IMR-90 (cell line): ENCODE data around the gene NPAS3. TPM values are rescaled to one million over a fixed set of nuclear protein-coding genes. Genes with fewer than 3 reads are reported as not detected.

ENCODE experiments used
- ATAC-seq: fragments of 200-7000 bp; cut with Tn5 transposase; 2 replicates; pipeline ENCODE4 v1.9.1; 2020; ENCODE audit warnings: low read depth, mild to moderate bottlenecking, moderate library complexity
- BruUV-seq: library from RNA; stranded (reverse); fragments of 400-500 nt; replicated peaks from 2 replicates; lab custom pipeline; 2021; lab: Mats Ljungman, UMichigan
- CTCF ChIA-PET: fragments of 300-600 bp; formaldehyde crosslinking; extraction: SDS; loops from one replicate; lab custom pipeline; 2021; ENCODE audit warnings: antibody characterized with exemption; lab: Yijun Ruan, JAX
- POLR2A ChIA-PET: fragments of 300-600 bp; sonication (Branson Sonifier 250); formaldehyde crosslinking; loops from one replicate; lab custom pipeline; 2022; ENCODE audit warnings: antibody characterized with exemption; ENCODE audit not compliant: unreplicated experiment; lab: Charles Lee
- DNase-seq: peaks from one replicate; pipeline ENCODE4 v3.0.0; 2013
- H2AFZ ChIP-seq: replicated peaks from 2 replicates; pipeline ENCODE3; 2013; ENCODE audit warnings: low read length, mild to moderate bottlenecking; ENCODE audit not compliant: poor library complexity
- H2AK5ac ChIP-seq: 2 replicates; pipeline ENCODE4 v1.6.1; 2013; ENCODE audit warnings: low read depth, low read length, inconsistent platforms
- H2AK9ac ChIP-seq: replicated peaks from 2 replicates; pipeline ENCODE3; 2013; ENCODE audit warnings: mild to moderate bottlenecking, low read depth, low read length, moderate library complexity; ENCODE audit not compliant: poor library complexity
- H2BK120ac ChIP-seq: 2 replicates; pipeline ENCODE4 v1.6.1; 2013; ENCODE audit warnings: low read depth, low read length, inconsistent platforms
- H2BK15ac ChIP-seq: 3 replicates; pipeline ENCODE4 v1.6.1; 2013; ENCODE audit warnings: low read depth, low read length, inconsistent platforms
- H2BK20ac ChIP-seq: 2 replicates; pipeline ENCODE4 v1.6.1; 2013; ENCODE audit warnings: low read depth, mild to moderate bottlenecking, inconsistent platforms, low read length, moderate library complexity
- H2BK5ac ChIP-seq: 2 replicates; pipeline ENCODE4 v1.6.1; 2013; ENCODE audit warnings: mild to moderate bottlenecking, low read depth, low read length, inconsistent platforms; ENCODE audit not compliant: poor library complexity, severe bottlenecking
- H3K14ac ChIP-seq: replicated peaks from 2 replicates; pipeline ENCODE4 v1.6.1; 2013; ENCODE audit warnings: low read depth, low read length, inconsistent platforms
- H3K18ac ChIP-seq: 2 replicates; pipeline ENCODE4 v1.6.1; 2013; ENCODE audit warnings: low read depth, low read length, control low read depth
- H3K23ac ChIP-seq: 2 replicates; pipeline ENCODE4 v1.6.1; 2013; ENCODE audit warnings: low read depth, low read length, inconsistent platforms
- H3K27ac ChIP-seq: 2 replicates; pipeline ENCODE4 v1.5.1; 2013; ENCODE audit warnings: mild to moderate bottlenecking, control low read depth, low read length; ENCODE audit not compliant: insufficient read depth
- H3K27me3 ChIP-seq: 2 replicates; pipeline ENCODE4 v1.6.1; 2013; ENCODE audit warnings: low read length; ENCODE audit not compliant: control insufficient read depth, insufficient read depth
- H3K36me3 ChIP-seq: 2 replicates; pipeline ENCODE4 v1.6.1; 2013; ENCODE audit warnings: low read length, mixed read lengths; ENCODE audit not compliant: control insufficient read depth, insufficient read depth
- H3K4ac ChIP-seq: 2 replicates; pipeline ENCODE4 v1.6.1; 2013; ENCODE audit warnings: low read depth, low read length, inconsistent platforms
- H3K4me1 ChIP-seq: 2 replicates; pipeline ENCODE4 v1.6.1; 2013; ENCODE audit warnings: low read length, mixed read lengths; ENCODE audit not compliant: control insufficient read depth, insufficient read depth
- H3K4me2 ChIP-seq: 2 replicates; pipeline ENCODE4 v1.6.1; 2013; ENCODE audit warnings: low read depth, mild to moderate bottlenecking, control low read depth, low read length, moderate library complexity
- H3K4me3 ChIP-seq: 2 replicates; pipeline ENCODE4 v1.5.1; 2013; ENCODE audit warnings: low read depth, mild to moderate bottlenecking, control low read depth, low read length, moderate library complexity; ENCODE audit not compliant: insufficient read depth
- H3K56ac ChIP-seq: 2 replicates; pipeline ENCODE4 v1.6.1; 2013; ENCODE audit warnings: low read length, inconsistent platforms; ENCODE audit not compliant: insufficient read depth; ENCODE audit errors: extremely low read depth
- H3K79me1 ChIP-seq, 2 experiments: 2 replicates each; pipeline ENCODE4 v1.6.1; 2013; ENCODE audit warnings: low read length in 2 of 2, inconsistent platforms in 1 of 2, low read depth in 1 of 2
- H3K9ac ChIP-seq: 2 replicates; pipeline ENCODE4 v1.6.1; 2013; ENCODE audit warnings: low read depth, low read length, control low read depth
- H3K9me1 ChIP-seq: 2 replicates; pipeline ENCODE4 v1.6.1; 2013; ENCODE audit warnings: low read length, inconsistent platforms; ENCODE audit not compliant: insufficient read depth
- H3K9me3 ChIP-seq: 2 replicates; pipeline ENCODE4 v1.6.1; 2013; ENCODE audit warnings: low read length; ENCODE audit not compliant: control insufficient read depth, insufficient read depth
- H4K20me1 ChIP-seq: 2 replicates; pipeline ENCODE4 v1.6.1; 2013; ENCODE audit warnings: low read length, inconsistent platforms; ENCODE audit not compliant: insufficient read depth
- H4K5ac ChIP-seq: 2 replicates; pipeline ENCODE4 v1.6.1; 2013; ENCODE audit warnings: mild to moderate bottlenecking, low read depth, low read length, control low read depth
- H4K8ac ChIP-seq, 2 experiments: 2 replicates each; pipeline ENCODE4 v1.6.1; 2013; ENCODE audit warnings: low read depth in 2 of 2, low read length in 2 of 2, control low read depth in 1 of 2, inconsistent platforms in 1 of 2
- H4K91ac ChIP-seq: 2 replicates; pipeline ENCODE4 v1.6.1; 2013; ENCODE audit warnings: low read depth, low read length, inconsistent platforms; ENCODE audit not compliant: insufficient read depth
- BHLHE40 ChIP-seq: fragments of 150-350 bp; IDR thresholded peaks from 2 replicates; pipeline ENCODE4 v1.6.1; 2016; ENCODE audit warnings: mild to moderate bottlenecking, low read depth, low read length
- CEBPB ChIP-seq: IDR thresholded peaks from 2 replicates; pipeline ENCODE4 v1.6.1; 2012; ENCODE audit warnings: low read depth, low read length, improper control_type of control experiment
- CHD1 ChIP-seq: IDR thresholded peaks from 2 replicates; pipeline ENCODE4 v1.6.1; 2012; ENCODE audit warnings: low read depth, low read length, improper control_type of control experiment
- CTCF ChIP-seq: conservative IDR thresholded peaks from 2 replicates; pipeline ENCODE4 v1.5.1; 2012; ENCODE audit warnings: mild to moderate bottlenecking, low read depth, low read length, improper control_type of control experiment
- FOS ChIP-seq: fragments of 150-350 bp; IDR thresholded peaks from 2 replicates; pipeline ENCODE4 v1.6.1; 2016; ENCODE audit warnings: low read depth, low read length
- MAFK ChIP-seq: IDR thresholded peaks from 2 replicates; pipeline ENCODE4 v1.6.1; 2012; ENCODE audit warnings: low read depth, low read length, improper control_type of control experiment
- MAZ ChIP-seq: IDR thresholded peaks from 2 replicates; pipeline ENCODE4 v1.6.1; 2012; ENCODE audit warnings: low read depth, mild to moderate bottlenecking, low read length, improper control_type of control experiment, moderate library complexity, borderline replicate concordance
- MXI1 ChIP-seq: IDR thresholded peaks from 2 replicates; pipeline ENCODE4 v1.6.1; 2012; ENCODE audit warnings: low read depth, mild to moderate bottlenecking, low read length, moderate library complexity, borderline replicate concordance
- NFE2L2 ChIP-seq: fragments of 150-350 bp; IDR thresholded peaks from 2 replicates; pipeline ENCODE4 v1.6.1; 2016; ENCODE audit warnings: low read depth, mild to moderate bottlenecking, low read length
- POLR2A ChIP-seq: IDR thresholded peaks from 2 replicates; pipeline ENCODE4 v1.6.1; 2012; ENCODE audit warnings: mild to moderate bottlenecking, low read depth, low read length
- RAD21 ChIP-seq: IDR thresholded peaks from 2 replicates; pipeline ENCODE4 v1.6.1; 2012; ENCODE audit warnings: low read length, improper control_type of control experiment
- RCOR1 ChIP-seq: IDR thresholded peaks from 2 replicates; pipeline ENCODE4 v1.6.1; 2012; ENCODE audit warnings: mild to moderate bottlenecking, low read length, improper control_type of control experiment; ENCODE audit not compliant: insufficient replicate concordance
- RFX5 ChIP-seq: IDR thresholded peaks from 2 replicates; pipeline ENCODE4 v1.8.0; 2012; ENCODE audit warnings: low read depth, mild to moderate bottlenecking, low read length, moderate library complexity
- USF2 ChIP-seq: fragments of 150-350 bp; IDR thresholded peaks from 2 replicates; pipeline ENCODE4 v1.6.1; 2017; ENCODE audit warnings: mild to moderate bottlenecking, antibody characterized with exemption, low read length, low read depth
- WGBS, 2 experiments: methylation state at CpG; one replicate each; pipeline versions ENCODE4 v1.1.5 to v1.1.7; 2013; ENCODE audit warnings: missing lambda C conversion rate in 2 of 2; ENCODE audit not compliant: insufficient read length in 1 of 2; ENCODE audit errors: extremely low coverage in 2 of 2; 5-methylcytosine and 5-hydroxymethylcytosine counted together
- dilution Hi-C: fragments of 300-500 bp; cut with HindIII; formaldehyde crosslinking; loops from one replicate; pipeline ENCODE4 v1.14.3; 2018; ENCODE audit warnings: low sequenced_read_pairs; ENCODE audit not compliant: unreplicated experiment
- in situ Hi-C: fragments of 300-500 bp; cut with MboI; formaldehyde crosslinking; loops from 3 replicates; pipeline ENCODE4 v1.14.3; 2019; ENCODE audit warnings: low sequenced_read_pairs, inconsistent platforms, mixed read lengths
- intact Hi-C: fragments of 100-400 bp; cut with micrococcal nuclease; formaldehyde crosslinking; loops from 2 replicates; pipeline ENCODE4 v1.10.0; 2022
- polyA plus RNA-seq, 3 experiments: library from polyadenylated mRNA; depleted of rRNA; stranded (reverse); fragments of >200 nt; gene quantifications; 2 replicates each; pipeline ENCODE4 v1.2.3, GENCODE V29; 2012; ENCODE audit warnings: low replicate concordance in 1 of 3
- total RNA-seq: library from RNA; depleted of rRNA; stranded (reverse); fragments of >200 nt; gene quantifications from 2 replicates; pipeline ENCODE4 v1.2.3, GENCODE V29; 2012

Gene NPAS3
- total and polyA plus RNA-seq, 2 of the 4 experiments (the other 2 are of a cell fraction) = not detected

GRCh38 chr14:33655421-33655820 lies 716.7 kb downstream of the NPAS3 start:
- H4K20me1 ChIP-seq = no peaks in the 10 kb centered on the region
- H4K8ac ChIP-seq = no peak overlapping the region
- no peaks in the 10 kb centered on the region for H3K9me1 ChIP-seq
- H4K91ac ChIP-seq = no peak overlapping the region
- no peak overlapping the region for H3K56ac ChIP-seq
- H2BK120ac ChIP-seq = no peak overlapping the region
- no peak overlapping the region for H3K18ac ChIP-seq
- no peak overlapping the region for H3K9ac ChIP-seq
- CTCF ChIA-PET = no interaction called here
- no peak overlapping the region for H2AK9ac ChIP-seq
- BruUV-seq = no TSS peak
- no peak overlapping the region for H3K23ac ChIP-seq
- H3K14ac ChIP-seq = no peak overlapping the region
- WGBS, 2 experiments = no CpG with 5 or more reads among the region's 4 CpGs
- no peak overlapping the region for H3K27ac ChIP-seq
- no peak overlapping the region for H2BK5ac ChIP-seq
- no peak for TF ChIP-seq MXI1
- no peak for TF ChIP-seq MAFK
- TF ChIP-seq RAD21 = no peak
- no peak for TF ChIP-seq CTCF
- no peak for TF ChIP-seq BHLHE40
- no peak for TF ChIP-seq RFX5
- no peak for TF ChIP-seq MAZ
- no peak for TF ChIP-seq POLR2A
- no peak for TF ChIP-seq CEBPB
- TF ChIP-seq CHD1 = no peak
- TF ChIP-seq RCOR1 = no peak
- TF ChIP-seq USF2 = no peak
- TF ChIP-seq NFE2L2 = no peak
- no peak for TF ChIP-seq FOS
- H2BK15ac ChIP-seq = no peak overlapping the region
- no peaks in the 10 kb centered on the region for H3K4me1 ChIP-seq
- POLR2A ChIA-PET = no interaction called here
- H3K4ac ChIP-seq = no peak overlapping the region
- H3K9me3 ChIP-seq = no peaks in the 10 kb centered on the region
- H3K36me3 ChIP-seq = no peaks in the 10 kb centered on the region
- no peak overlapping the region for H2BK20ac ChIP-seq
- dilution Hi-C loops (no loop called here), in situ Hi-C loops (no loop called here), intact Hi-C loops (no loop called here)
- no peak overlapping the region for H2AK5ac ChIP-seq
- H3K79me1 ChIP-seq = no peaks in the 10 kb centered on the region
- H3K4me3 ChIP-seq = no peak overlapping the region
- ATAC-seq = no peak
- H3K4me2 ChIP-seq = no peak overlapping the region
- H2AFZ ChIP-seq = no peak overlapping the region
- H4K5ac ChIP-seq = no peak overlapping the region
- H3K27me3 ChIP-seq = no peaks in the 10 kb centered on the region; the same call in 1 of the 2 replicates
- DNase-seq = peak; percentile 2
